IMR-90 (cell line): Measurements from ENCODE around the gene BRINP3.

Experiments
- CEBPB ChIP-seq: IDR thresholded peaks from 2 replicates; pipeline ENCODE4 v1.6.1; 2012; ENCODE audit warnings: low read depth, low read length, improper control_type of control experiment
- POLR2A ChIP-seq: IDR thresholded peaks from 2 replicates; pipeline ENCODE4 v1.6.1; 2012; ENCODE audit warnings: mild to moderate bottlenecking, low read depth, low read length
- RCOR1 ChIP-seq: IDR thresholded peaks from 2 replicates; pipeline ENCODE4 v1.6.1; 2012; ENCODE audit warnings: mild to moderate bottlenecking, low read length, improper control_type of control experiment; ENCODE audit not compliant: insufficient replicate concordance
- SMC3 ChIP-seq: fragments of 150-350 bp; IDR thresholded peaks from 2 replicates; pipeline ENCODE4 v1.6.1; 2016; ENCODE audit warnings: low read depth, mild to moderate bottlenecking, antibody characterized with exemption, low read length, moderate library complexity
- TF ChIP-seq, protein P1 (sequence below): conservative IDR thresholded peaks from 2 replicates; pipeline ENCODE4 v1.5.1; 2012; ENCODE audit warnings: mild to moderate bottlenecking, low read depth, low read length, improper control_type of control experiment
- TF ChIP-seq, protein P2 (sequence below): fragments of 150-350 bp; IDR thresholded peaks from 2 replicates; pipeline ENCODE4 v1.6.1; 2017; ENCODE audit warnings: mild to moderate bottlenecking, antibody characterized with exemption, low read length, low read depth

DNA sequence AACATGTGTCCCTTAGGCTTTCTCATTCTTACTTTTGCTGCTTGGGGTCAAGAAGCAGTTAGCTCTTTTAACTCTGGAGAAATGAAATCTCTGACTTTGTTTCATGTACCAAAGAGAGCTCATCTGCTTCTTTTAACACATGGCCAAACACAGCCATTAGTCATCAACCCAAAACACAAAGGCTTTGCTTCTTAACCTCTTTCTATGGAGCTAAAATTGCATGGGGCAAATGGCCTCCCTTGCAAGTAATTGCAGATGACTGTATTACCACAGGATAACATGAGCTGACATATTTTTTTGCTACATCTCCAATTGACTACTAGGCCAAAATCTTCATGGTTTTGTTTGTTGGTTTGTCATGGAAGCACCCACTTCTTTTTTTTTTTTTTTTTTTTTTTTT is 300.9 kb downstream of the BRINP3 start:
- TF ChIP-seq, protein P1, sequence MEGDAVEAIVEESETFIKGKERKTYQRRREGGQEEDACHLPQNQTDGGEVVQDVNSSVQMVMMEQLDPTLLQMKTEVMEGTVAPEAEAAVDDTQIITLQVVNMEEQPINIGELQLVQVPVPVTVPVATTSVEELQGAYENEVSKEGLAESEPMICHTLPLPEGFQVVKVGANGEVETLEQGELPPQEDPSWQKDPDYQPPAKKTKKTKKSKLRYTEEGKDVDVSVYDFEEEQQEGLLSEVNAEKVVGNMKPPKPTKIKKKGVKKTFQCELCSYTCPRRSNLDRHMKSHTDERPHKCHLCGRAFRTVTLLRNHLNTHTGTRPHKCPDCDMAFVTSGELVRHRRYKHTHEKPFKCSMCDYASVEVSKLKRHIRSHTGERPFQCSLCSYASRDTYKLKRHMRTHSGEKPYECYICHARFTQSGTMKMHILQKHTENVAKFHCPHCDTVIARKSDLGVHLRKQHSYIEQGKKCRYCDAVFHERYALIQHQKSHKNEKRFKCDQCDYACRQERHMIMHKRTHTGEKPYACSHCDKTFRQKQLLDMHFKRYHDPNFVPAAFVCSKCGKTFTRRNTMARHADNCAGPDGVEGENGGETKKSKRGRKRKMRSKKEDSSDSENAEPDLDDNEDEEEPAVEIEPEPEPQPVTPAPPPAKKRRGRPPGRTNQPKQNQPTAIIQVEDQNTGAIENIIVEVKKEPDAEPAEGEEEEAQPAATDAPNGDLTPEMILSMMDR, result no peak
- no peak for TF ChIP-seq CEBPB
- no peak for TF ChIP-seq RCOR1
- TF ChIP-seq SMC3, result no peak
- TF ChIP-seq POLR2A, result no peak
- TF ChIP-seq, protein P2, sequence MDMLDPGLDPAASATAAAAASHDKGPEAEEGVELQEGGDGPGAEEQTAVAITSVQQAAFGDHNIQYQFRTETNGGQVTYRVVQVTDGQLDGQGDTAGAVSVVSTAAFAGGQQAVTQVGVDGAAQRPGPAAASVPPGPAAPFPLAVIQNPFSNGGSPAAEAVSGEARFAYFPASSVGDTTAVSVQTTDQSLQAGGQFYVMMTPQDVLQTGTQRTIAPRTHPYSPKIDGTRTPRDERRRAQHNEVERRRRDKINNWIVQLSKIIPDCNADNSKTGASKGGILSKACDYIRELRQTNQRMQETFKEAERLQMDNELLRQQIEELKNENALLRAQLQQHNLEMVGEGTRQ, result no peak
